ENCODE measurements around the gene KCNIP1. TPM values are rescaled to one million over a fixed set of nuclear protein-coding genes. Genes with fewer than 3 reads are reported as not detected.

The KCNIP1 gene
- total RNA-seq, 2 experiments from 2014 or later: not detected

DNA sequence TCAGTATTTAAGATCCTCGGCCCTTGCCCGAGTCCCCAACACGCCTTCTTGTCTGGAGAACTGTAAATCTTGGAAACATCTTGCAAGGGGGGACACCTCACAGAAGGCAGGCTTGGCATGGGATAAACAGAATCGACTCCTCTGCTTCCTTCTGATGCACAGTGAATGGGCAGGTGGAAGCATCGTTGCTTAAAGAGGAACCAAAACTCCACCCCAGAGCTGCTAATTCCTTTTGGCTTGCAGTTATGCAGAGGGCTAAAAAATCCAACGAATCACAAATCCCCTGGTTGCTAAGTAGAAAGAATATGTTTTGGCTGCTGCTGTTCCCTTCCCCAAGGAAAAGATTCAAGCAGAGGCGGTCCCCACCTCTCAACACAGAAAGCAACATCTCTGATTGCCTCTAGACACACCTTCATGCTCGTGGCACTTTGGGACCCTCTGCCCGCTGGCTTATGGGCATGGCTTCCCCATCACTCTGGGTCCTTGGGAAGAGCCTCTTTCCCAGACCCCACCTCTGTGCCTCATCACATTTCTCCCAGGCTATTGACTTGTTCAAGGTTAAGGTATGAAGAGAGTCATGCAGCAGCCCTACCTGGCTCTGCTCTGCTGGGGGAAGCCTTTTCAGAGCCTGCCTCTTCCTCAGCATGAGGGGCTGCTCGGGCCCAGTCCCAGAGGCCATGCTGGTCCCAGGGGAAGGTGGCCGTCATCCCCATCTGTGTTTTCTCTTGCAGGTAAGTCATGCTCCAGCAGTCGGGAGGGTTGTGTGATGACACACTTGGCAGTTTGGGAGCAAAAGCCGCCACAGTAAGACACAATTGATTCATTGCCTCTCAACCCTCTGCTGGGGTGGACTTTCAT lies 137.1 kb downstream of the KCNIP1 start:
- intact Hi-C loops (cut with DNase I, micrococcal nuclease): no loop called here
- peaks cover 58% of the 10 kb centered on the region for H3K27me3 Mint-ChIP-seq
- Histone ChIP-seq H3K9me3 (ENCODE audit: control insufficient read depth in 1 of 2, insufficient read depth in 1 of 2, low read length in 2 of 2) (no peaks in the 10 kb centered on the region), H3K27ac (ENCODE audit: low read depth in 1 of 2, low read length in 2 of 2) (no peak overlapping the region), H3K4me1 (ENCODE audit: insufficient read depth, low read length) (no peaks in the 10 kb centered on the region), H3K4me3 (ENCODE audit: low read length) (no peak overlapping the region), H3K36me3 (ENCODE audit: insufficient read depth, low read length) (no peaks in the 10 kb centered on the region), H3K27me3 (ENCODE audit: control insufficient read depth in 1 of 2, insufficient read depth in 2 of 2, low read length in 2 of 2) (peaks cover 8 to 16% of the 10 kb centered on the region in 2 experiments)
- no peak overlapping the region for H3K27ac Mint-ChIP-seq
- ATAC-seq (ENCODE audit: poor library complexity) (no peak), DNase-seq (no peak)
- no peak overlapping the region for H3K4me3 Mint-ChIP-seq
- no peaks in the 10 kb centered on the region for H3K9me3 Mint-ChIP-seq
- TF ChIP-seq CTCF (IDR thresholded peaks at IDR 0.05): no peak
- no peaks in the 10 kb centered on the region for H3K4me1 Mint-ChIP-seq (ENCODE audit: low read depth)
- ChIA-PET POLR2A (no interaction called here), CTCF (no interaction called here)
- no peaks in the 10 kb centered on the region for H3K36me3 Mint-ChIP-seq (ENCODE audit: low read depth)

GRCh38 chr5:170641589-170642031 lies 137.8 kb downstream of the KCNIP1 start:
- ChIA-PET CTCF (no interaction called here), POLR2A (no interaction called here)
- Histone ChIP-seq H3K4me3 (ENCODE audit: low read length) (no peak overlapping the region), H3K27ac (ENCODE audit: low read depth in 1 of 2, low read length in 2 of 2) (no peak overlapping the region), H3K36me3 (ENCODE audit: insufficient read depth, low read length) (no peaks in the 10 kb centered on the region), H3K27me3 (ENCODE audit: control insufficient read depth in 1 of 2, insufficient read depth in 2 of 2, low read length in 2 of 2) (peaks cover 8 to 16% of the 10 kb centered on the region in 2 experiments), H3K9me3 (ENCODE audit: control insufficient read depth in 1 of 2, insufficient read depth in 1 of 2, low read length in 2 of 2) (no peaks in the 10 kb centered on the region), H3K4me1 (ENCODE audit: insufficient read depth, low read length) (no peaks in the 10 kb centered on the region)
- ATAC-seq (ENCODE audit: poor library complexity): no peak
- peaks cover 62% of the 10 kb centered on the region for H3K27me3 Mint-ChIP-seq
- H3K9me3 Mint-ChIP-seq: no peaks in the 10 kb centered on the region
- no peak for DNase-seq
- no peak overlapping the region for H3K27ac Mint-ChIP-seq
- H3K4me1 Mint-ChIP-seq (ENCODE audit: low read depth): no peaks in the 10 kb centered on the region
- intact Hi-C loops (cut with DNase I, micrococcal nuclease): no loop called here
- TF ChIP-seq CTCF (IDR thresholded peaks at IDR 0.05): no peak
- H3K4me3 Mint-ChIP-seq: no peak overlapping the region
- no peaks in the 10 kb centered on the region for H3K36me3 Mint-ChIP-seq (ENCODE audit: low read depth)

DNA sequence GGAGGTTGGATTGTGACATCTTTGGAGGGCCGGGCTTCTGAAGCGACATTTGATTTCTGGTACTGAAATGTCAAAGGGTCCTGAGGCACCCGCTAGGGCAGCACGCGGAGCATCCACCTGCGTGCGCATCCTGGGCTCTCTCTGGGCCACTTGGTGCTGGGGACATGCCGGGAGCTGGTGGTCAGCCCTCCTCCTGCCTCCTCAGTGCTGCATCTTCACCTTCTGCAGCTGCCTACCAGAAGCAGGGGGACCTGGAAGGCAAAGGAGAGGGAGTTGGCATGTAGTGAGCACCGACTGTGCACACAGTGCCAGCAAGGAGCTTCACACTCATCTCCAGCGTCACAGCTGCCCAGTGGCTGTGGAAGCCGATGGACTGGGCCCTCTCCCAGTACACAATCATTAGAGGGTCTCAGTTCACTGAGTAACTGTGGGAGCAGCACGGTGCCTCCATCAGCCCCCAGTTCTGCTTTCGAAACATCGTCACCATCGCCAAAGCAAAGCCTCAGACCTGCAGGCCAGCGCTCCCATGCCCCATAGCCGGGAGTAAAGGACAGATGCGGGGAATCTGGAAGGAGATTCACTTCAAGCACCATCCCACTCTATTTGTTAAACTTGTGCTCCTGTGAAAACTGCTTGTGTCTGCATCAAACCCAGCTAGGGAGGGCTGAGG lies 138.4 kb downstream of the KCNIP1 start:
- DNase-seq: no peak
- H3K36me3 Mint-ChIP-seq (ENCODE audit: low read depth): no peaks in the 10 kb centered on the region
- H3K4me1 Mint-ChIP-seq (ENCODE audit: low read depth): no peaks in the 10 kb centered on the region
- no peak overlapping the region for H3K4me3 Mint-ChIP-seq
- no peak overlapping the region for H3K4me3 ChIP-seq (ENCODE audit: low read length)
- ChIA-PET POLR2A (no interaction called here), CTCF (no interaction called here)
- H3K27ac ChIP-seq (ENCODE audit: low read depth in 1 of 2, low read length in 2 of 2): no peak overlapping the region
- H3K9me3 ChIP-seq (ENCODE audit: control insufficient read depth in 1 of 2, insufficient read depth in 1 of 2, low read length in 2 of 2): no peaks in the 10 kb centered on the region
- H3K27me3 Mint-ChIP-seq: peaks cover 62% of the 10 kb centered on the region
- no peak overlapping the region for H3K27ac Mint-ChIP-seq
- no peaks in the 10 kb centered on the region for H3K4me1 ChIP-seq (ENCODE audit: insufficient read depth, low read length)
- H3K36me3 ChIP-seq (ENCODE audit: insufficient read depth, low read length): no peaks in the 10 kb centered on the region
- H3K9me3 Mint-ChIP-seq: no peaks in the 10 kb centered on the region
- ATAC-seq (ENCODE audit: poor library complexity): no peak
- H3K27me3 ChIP-seq (ENCODE audit: control insufficient read depth in 1 of 2, insufficient read depth in 2 of 2, low read length in 2 of 2): peaks cover 8 to 16% of the 10 kb centered on the region in 2 experiments
- intact Hi-C loops (cut with DNase I, micrococcal nuclease): no loop called here
- TF ChIP-seq CTCF (IDR thresholded peaks at IDR 0.05): no peak

Data from CD4-positive, alpha-beta T cell (primary cell).